SIG-M5 treated with dmso at 0.1 percent for 504 hours (cell line): Measurements from ENCODE around the gene SLC6A11.

Source experiments
- DNase-seq: peaks from one replicate; lab custom pipeline; 2025; ENCODE audit not compliant: unreplicated experiment; lab: John Stamatoyannopoulos, UW

SLC6A11 gene

DNA sequence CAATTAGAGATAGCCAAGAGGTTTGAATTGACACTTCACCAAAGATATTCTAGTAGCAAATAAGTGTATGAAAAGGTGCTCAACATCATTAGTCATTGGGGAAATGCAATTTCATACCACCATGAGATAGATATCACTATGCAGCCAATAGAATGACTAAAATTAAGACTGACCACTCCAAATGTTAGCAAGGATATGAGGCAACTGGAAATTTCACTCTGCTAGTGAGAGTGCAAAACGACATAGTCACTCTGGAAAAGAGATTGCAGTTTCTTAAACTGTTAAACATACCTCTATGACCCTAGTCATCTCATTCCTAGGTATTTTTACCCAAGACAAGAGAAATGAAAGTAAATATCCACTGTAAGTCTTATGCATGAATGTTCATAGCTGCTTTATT, 27.6 kb upstream of the SLC6A11 start:
- DNase-seq: no peak

DNA sequence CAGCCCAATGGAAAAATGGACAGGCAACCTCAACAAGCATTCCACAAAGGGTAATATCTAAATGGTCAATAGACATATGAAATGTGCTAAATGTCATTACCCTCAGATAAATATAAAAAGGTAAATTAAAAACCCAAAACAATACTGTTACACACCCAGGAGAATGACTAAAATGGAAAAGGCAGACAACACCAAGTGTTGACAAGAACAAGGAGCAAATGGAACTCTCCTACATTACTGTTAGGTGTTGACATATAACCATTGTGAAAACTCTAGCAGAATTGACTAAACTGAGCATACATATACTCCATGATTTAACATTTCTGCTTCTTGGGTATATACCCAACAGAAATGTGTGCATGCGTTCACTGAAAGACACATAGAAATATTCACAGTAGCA, 25.3 kb upstream of the SLC6A11 start:
- DNase-seq: no peak

DNA sequence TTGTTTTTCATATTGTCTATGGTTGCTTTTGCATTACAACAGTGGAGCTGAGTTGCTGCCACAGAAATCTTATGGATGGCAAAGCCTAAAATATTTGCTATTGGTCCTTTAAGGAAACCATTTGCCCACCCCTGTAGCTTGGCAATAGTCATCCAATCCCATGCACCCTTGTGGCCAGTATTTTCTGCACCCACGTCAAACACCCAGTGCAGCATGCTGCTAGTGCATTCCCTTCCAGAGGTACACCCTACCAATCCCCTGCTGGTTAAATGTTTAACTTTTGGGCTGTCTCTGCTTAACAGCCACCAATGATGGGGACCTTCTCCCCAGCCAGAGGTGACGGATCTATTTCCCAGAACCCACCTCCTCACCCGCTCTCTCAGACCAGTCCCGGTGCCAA, 23.8 kb upstream of the SLC6A11 start:
- no peak for DNase-seq

DNA sequence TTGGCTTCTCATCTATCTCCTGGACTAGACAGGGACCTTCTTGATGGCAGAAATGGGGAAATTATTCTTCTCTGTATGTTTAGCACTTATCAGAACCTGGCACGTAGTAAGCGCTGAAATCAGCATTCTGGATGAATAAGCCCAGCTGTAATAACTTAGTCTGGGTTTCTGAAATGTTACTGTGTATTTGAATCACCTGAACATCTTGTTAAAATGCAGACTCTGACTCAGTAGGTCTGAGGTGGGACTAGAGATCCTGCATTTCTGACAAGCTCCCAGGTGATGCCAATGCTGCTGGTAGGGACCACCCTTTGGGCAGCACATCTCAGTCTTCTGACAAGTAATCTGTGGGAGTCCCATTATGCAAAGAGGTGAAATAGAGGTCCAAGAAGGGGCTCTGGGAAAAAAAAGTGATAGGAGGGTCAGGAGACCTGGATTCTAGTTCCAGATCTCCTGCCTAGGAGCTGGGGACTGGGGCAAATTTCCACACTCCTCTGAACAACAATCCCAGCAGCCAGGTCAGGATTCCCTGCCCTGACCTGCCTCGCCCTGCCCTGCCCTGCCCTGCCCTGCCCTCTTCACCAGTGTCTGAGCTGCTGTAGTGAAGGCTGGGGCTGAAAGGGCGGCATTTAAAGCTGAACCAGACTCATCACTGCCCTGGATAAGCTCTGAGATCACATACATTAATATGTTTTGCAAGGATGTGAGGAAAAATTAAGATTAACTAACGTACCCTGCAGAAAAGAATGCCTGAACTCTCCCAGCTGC, 17.2 kb upstream of the SLC6A11 start:
- DNase-seq: no peak

DNA sequence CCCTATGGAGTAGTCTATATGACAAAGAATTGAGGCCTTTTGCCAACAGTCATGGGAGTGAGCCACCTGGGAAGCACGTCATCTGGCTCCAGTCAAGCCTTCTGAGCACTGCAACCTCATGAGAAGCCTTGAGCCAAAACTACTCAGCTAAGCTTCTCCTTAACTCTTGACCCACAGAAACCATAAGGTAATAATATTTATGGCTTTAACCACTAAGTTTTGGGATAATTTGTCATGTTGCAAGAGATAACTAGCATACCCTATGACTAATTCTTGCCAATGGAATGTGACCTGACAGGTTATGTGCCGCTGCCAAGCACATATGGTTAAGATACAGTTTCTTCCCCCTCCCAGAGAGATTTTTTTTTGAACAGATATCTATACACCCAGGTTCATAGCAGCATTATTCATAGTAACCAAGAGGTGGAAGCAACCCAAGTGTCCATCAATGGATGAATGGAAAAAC, 11.8 kb upstream of the SLC6A11 start:
- DNase-seq: no peak

DNA sequence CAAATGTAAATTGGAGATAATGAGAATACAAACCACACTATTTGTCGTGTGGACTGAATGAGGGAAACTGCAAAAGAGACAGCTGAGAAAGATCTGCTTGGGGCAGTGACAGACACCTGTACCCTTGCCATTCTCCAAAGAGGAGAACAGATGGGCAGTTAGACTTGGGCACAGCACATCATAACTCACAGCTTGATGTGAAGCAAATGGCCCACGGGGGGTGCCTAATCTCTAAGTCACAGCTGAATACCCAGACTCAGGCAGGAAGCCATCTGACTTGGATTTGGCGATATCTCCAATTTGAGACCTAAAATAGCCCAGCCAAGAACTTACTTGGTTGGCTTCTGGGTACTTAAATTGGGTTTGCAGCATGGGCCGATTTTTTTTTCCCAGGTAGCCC, 10.0 kb upstream of the SLC6A11 start:
- no peak for DNase-seq

DNA sequence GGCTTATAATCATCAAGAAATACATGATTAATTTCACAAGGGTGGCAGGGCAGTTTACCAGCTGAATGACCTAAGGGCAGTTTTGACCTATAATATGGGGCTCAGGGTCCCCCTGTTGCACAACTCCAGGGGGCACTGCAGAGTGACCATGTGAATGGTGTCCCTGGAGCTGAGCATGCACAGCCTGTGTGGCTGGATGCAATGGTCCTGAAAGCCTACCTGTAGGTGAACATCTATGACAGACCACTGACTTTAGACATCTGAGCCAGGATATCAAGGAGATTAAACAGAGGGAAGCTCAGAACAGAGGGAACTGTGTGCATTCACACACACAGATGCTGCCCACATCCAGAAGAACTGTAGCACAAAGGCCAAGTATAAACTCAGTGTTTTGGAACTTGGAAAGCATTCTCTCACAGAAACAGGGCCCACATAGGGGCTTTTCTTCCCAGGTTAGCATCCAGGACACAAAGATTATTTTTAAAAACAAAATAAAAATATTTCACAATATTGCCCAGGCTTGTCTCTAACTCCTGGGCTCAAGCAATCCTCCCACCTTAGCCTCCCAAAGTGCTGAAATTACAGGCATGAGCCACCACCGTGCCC, 7.8 kb upstream of the SLC6A11 start:
- DNase-seq: no peak

DNA sequence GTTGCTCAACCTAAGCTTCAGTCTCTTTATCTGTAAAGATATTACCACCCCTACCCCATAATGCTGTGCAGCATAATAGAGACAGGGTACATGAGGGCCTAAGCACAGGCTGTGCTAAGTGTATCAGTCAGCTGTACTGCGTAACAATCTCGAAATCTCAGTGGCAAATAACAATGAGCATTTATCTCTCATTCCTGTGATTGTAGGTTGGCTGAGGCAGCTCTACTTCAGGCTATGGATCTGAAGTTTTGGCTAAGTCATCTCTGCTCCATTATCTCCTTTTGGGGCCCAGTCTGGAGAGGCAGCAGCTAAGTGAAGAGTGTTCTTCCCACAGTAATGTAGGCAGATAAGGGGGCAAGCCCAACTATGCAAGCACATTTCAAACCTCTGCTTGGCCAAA, 7.1 kb upstream of the SLC6A11 start:
- no peak for DNase-seq

DNA sequence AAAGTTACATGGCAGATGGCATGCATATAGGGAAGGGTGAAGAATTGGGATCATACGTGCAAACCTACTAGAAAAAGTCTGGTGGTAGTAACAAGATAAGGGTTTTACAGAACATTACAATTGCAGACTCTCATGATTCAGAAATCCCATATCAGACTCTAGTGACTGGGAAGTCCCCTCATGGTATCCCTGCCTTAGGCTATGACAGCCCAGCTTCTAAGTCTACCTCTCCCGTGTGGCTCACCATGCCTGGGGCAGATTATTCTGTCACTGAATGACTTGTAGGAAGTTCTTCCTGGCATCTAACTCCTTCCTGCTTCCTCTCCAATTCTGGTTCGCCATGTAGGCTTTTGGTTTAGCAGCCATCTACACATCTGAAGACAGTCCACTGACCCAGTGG, 5.7 kb upstream of the SLC6A11 start:
- no peak for DNase-seq

DNA sequence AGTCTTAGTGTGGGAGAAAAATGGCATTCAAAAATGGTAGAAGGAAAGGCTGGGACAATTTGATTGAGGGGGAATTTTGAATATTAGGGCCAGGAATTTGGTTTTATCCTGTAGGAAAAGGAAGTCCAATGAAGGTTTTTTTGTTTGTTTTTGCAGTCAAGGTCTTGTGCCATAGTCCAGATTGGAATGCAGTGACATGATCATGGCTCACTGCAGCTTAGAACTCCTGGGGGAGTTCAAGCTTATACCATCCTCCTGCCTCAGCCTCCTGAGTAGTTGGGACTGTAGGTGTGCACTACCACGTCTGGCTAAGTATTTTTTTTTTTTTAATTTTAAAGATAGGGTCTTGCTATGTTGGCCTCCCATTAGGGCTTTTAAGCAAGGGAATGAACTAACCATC, 2.6 kb upstream of the SLC6A11 start:
- no peak for DNase-seq

DNA sequence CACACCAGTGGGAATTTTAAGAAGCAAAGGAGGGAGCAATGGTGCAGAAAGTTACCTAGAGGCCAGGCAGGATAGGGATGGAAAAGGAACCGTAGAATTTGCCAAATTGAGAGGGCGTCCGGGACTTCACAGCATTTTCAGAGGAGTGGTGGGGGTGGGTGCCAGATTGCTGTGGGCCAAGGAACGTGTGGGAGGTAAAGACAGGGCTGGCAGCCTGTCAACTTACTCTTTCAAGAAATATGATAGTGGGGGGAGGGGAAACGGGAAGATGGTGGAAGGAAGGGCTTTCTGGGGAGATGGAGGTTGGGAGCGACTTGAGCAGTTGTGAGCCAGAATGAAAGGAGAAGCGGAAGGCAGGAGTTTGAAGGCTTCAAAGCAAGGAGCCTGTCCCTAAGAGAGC, 1.4 kb upstream of the SLC6A11 start:
- no peak for DNase-seq

DNA sequence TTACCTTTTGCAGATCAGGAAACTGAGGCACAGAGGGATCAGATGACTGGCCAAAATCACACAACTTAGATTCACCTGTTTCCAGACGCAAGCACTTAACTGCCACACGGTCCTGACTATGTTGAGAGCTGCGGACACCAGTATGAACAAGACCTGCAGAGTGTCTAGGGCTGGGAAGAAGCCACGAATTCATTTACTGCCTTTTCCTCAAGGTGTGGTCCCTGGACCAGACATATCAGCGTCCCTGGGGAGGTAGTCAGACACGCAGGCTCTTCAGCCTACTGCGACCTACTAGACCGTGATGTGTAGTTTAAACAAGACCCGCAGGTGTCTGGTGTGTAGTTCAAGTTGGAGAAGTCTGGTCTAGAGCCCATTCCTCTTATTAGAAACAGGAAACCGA, 541 bp upstream of the SLC6A11 start:
- DNase-seq: no peak

DNA sequence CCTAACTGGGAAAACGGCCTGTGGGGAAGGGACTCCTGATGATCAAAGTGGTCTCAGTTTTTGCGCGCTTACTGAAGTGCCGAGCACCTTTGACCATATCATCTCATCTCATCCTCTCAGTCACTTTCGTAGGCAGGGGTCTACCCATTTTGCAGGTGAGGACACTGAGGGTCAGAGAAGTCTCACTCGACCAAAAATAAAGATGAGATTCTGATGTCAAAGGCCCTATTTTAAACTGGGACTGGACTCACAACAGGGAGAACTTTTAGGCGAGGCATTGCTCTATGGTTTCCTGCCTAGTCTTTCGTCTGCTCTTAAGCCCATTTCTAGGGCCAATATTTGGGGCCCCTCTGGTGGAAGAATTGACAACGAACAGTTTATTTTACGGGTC, 830 bp downstream of the SLC6A11 start:
- no peak for DNase-seq

DNA sequence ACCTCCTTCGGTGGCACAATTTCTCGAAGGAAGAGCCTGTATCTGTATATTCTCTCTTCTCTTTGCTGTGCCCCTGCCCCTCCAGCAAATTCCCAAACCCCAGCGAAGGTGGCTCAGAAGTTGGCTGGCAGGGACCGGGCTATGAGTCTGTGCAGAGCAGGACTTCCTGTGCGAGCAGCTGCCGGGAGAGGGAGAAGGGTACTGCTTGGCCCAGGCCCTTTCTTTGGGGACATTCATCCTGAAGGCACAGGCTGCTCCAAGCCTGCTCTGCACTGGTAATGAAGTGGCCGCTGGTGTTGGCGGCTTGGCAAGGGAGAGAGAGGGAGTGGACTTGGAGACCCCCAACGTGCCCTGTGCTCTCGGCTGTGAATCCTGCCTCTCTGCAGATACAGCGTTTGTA, 1.5 kb downstream of the SLC6A11 start:
- DNase-seq: no peak

DNA sequence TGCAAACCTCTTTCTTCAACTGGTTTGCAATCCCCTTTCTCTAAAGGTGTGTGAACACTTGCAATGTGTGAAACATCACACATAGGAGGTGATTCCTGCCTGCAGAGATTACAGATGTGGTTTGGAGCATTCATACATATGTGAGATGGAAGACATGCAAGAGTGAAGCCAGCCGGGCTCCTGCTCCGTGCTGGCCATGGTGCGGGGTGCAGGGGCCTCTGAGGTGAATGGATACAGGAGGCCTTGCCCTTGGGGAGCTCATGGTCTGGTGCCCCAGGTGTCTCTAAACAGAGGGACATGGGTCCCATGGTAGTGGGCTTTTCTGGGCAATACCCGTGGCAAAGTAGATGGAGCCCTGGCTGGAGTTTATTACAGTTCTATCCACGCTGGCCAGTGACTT, 6.0 kb downstream of the SLC6A11 start:
- no peak for DNase-seq

DNA sequence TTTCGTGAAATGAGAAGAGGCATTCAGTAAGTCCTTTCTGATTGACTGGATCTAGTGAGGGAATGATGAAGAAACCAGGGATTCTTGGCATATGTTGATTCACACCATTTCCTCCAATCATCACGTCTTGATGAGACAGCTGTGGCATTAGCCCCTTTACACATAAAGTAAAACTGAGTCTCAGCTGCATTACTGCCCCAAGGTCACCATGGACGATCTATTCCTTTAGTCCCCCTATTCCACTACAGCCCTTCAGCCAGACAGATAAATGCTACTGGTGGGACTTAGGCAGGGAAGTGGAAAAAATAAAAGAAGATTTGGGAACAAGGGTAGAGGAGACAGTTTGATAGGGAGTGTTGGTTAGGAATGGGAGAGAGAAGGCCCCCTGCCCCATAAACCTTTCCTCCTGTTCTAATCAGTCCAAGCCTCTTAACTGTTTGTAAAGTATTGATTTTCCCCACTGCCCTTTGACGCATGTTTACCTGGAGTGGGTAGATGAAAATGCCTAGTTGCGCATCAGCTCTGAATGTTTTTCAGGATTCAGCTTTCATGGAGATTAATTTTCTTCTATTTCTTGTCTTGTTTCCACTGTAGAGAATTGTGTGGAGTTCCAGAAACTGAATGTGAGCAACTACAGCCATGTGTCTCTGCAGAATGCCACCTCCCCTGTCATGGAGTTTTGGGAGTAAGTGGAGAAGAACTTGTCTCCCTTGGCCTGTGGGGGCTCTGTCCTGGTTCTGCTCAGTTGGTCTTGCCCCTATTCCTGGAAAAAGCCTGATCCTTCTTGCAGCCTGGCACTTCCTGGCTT, 6.9 kb downstream of the SLC6A11 start:
- DNase-seq: no peak

DNA sequence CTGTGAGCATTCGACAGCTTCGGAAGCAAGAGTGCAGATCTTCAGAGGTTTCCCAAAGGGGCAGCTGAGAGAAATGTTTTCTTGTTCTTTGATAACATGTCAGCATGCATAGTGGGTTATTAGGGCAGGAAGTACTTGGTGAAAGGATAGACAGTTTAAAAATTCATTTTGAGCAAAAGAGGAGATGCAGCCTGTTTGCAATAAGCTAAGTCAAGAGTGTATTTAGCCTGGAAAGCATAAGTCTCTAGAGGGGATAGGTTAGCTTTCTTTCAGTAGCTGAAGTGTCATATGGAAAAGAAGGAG, 7.4 kb downstream of the SLC6A11 start:
- no peak for DNase-seq

DNA sequence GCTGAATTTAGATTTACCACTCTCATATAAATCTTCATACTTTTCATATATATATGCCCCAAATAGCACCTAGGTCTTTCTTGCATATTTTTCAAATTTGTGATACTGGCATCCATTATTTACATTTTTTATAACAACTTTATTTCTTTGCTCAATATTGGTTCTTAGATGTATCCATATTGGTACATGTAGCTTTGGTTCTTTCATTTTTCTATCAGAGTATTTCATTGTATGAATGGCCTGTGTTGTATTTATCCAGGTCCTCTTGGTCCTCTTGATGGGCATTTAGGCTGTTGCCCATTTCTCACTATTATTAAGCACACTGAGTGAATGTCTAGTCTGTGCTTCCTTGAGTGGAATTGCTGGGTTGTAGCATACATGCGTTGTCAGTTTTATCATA, 8.4 kb downstream of the SLC6A11 start:
- DNase-seq: no peak

DNA sequence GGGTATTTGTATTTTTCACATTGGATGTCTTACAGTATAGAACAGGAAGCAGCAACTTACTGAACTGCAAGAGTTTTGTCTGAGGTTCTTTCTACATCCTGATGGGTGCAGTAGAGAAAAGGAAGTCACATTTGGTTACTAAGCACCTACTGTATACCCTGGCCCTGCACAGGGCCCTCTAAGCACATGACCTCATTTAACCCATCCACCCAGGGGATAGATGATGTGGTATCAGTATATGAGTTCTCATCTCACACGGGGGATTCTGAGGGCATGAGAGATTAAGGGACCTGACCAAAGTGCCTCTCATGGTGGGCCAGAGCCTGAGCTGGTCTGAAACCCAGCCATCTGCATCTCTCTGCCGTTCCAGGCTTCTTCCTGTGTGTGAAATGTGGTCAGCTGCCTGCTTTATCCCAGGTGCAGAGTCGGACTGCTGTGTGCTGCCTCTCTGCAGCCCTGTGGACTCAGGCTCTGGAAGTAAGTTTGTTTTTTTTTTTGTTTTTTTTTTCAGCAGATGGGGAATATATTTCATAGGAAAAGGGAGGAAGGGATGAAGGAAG, 17.9 kb downstream of the SLC6A11 start:
- no peak for DNase-seq

DNA sequence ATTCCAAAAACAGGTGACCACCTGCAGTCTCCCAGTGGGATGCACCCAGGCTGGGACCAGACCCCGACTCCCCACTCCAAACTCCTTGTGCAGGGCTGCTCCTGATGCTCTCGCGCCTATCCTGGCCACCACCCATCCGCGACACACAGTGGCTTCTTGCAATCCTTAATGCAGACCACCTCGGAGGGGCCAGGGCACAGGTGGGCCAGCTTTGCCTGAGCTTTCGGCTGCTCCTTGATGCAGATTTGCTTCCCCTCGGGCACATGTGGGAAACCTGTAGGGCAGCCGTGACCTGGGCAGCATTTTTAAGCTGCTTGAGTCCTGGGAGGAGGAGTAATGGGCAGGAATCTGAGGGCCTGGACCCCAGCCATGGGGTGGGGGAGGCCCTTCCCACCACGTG, 18.9 kb downstream of the SLC6A11 start:
- no peak for DNase-seq

DNA sequence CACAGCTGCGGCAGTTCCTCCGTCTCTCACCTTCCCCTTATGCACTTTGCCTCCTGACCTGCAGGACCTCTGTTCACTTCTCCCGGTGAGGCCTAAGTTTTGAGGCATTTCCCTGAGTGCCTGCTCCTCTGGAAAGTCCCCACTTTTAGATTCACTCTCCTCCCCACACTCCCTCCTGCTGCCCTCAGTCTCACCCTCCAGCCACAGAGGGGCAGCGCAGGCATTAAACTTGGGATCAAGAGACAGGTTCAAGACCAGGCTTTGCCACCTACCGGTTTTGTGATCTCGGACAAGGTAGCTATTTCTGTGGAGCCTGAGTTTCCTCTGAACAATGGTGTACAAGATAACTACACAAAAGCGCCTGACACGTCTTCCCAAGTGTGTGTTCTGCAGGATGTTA, 19.4 kb downstream of the SLC6A11 start:
- DNase-seq: no peak

DNA sequence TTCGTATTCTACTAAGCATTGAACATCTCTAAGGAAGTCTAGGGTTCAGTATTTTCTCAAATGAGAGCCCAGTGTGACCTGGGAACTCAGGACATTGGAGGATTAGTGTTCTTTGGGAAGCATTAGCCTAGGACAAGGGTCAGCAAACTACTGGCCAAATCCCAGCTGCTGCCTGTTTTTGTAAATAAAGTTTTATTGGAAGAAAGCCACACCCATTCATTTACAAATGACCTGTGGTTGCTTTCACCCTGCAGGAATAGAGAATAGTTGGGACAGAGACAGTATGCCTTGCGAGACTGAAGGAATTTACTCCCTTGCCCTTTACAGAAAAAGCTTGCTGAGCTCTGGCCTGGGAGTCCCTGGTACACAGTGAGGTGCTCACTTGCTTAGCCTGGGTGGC, 20.6 kb downstream of the SLC6A11 start:
- DNase-seq: no peak
